ENCODE results near the gene STAU1. TPM values are rescaled to one million over a fixed set of nuclear protein-coding genes. Genes with fewer than 3 reads are reported as not detected.

STAU1 gene
- total and polyA plus RNA-seq, 2 of the 13 experiments (the other 11 are each of a cell fraction or from before 2014, with no cell fraction given) = 119 to 133 TPM

- TF ChIP-seq, protein P1, sequence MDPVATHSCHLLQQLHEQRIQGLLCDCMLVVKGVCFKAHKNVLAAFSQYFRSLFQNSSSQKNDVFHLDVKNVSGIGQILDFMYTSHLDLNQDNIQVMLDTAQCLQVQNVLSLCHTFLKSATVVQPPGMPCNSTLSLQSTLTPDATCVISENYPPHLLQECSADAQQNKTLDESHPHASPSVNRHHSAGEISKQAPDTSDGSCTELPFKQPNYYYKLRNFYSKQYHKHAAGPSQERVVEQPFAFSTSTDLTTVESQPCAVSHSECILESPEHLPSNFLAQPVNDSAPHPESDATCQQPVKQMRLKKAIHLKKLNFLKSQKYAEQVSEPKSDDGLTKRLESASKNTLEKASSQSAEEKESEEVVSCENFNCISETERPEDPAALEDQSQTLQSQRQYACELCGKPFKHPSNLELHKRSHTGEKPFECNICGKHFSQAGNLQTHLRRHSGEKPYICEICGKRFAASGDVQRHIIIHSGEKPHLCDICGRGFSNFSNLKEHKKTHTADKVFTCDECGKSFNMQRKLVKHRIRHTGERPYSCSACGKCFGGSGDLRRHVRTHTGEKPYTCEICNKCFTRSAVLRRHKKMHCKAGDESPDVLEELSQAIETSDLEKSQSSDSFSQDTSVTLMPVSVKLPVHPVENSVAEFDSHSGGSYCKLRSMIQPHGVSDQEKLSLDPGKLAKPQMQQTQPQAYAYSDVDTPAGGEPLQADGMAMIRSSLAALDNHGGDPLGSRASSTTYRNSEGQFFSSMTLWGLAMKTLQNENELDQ (CRISPR knock-in tag; IDR thresholded peaks at IDR 0.05; ENCODE audit: borderline replicate concordance) = peak; percentile 59; the same call in 1 of the 2 replicates
- TF ChIP-seq ZNF556 (CRISPR knock-in tag; IDR thresholded peaks at IDR 0.05; ENCODE audit: borderline replicate concordance) = peak; percentile 81; the same call in 1 of the 2 replicates
- TF ChIP-seq CCAR2 (optimal IDR thresholded peaks at IDR 0.05; ENCODE audit: low read depth, low read length) = peak; percentile 68
- TF ChIP-seq ZNF644 (CRISPR knock-in tag; IDR thresholded peaks at IDR 0.05; ENCODE audit: low read depth) = peak; percentile 88
- no peak for TF ChIP-seq CREB1 (IDR thresholded peaks at IDR 0.05)
- TF ChIP-seq CREB1 (CRISPR knock-in tag; IDR thresholded peaks at IDR 0.05) = 0 out of 2 replicates have a peak, but pooled peaks have one; percentile 20
- TF ChIP-seq RELA (CRISPR knock-in tag; IDR thresholded peaks at IDR 0.05) = peak; percentile 62; the same call in 1 of the 2 replicates
- TF ChIP-seq SPEN (CRISPR knock-in tag; IDR thresholded peaks at IDR 0.05; ENCODE audit: low read depth) = 0 out of 2 replicates have a peak, but pooled peaks have one; percentile 36
- TF ChIP-seq REPIN1 (CRISPR knock-in tag; IDR thresholded peaks at IDR 0.05; ENCODE audit: borderline replicate concordance, low read depth) = peak; percentile 30; the same call in 1 of the 2 replicates
- TF ChIP-seq CBX5 (CRISPR knock-in tag; IDR thresholded peaks at IDR 0.05; ENCODE audit: borderline replicate concordance) = peak; percentile 79; the same call in 1 of the 2 replicates
- peak; percentile 91; the same call in 1 of the 2 replicates for TF ChIP-seq ZNF124 (CRISPR knock-in tag; IDR thresholded peaks at IDR 0.05)
- TF ChIP-seq ATF7-NPFF (CRISPR knock-in tag; IDR thresholded peaks at IDR 0.05; ENCODE audit: low read depth) = peak; percentile 49; the same call in 1 of the 2 replicates
- peak; percentile 29; the same call in 1 of the 2 replicates for TF ChIP-seq ZSCAN31 (CRISPR knock-in tag; IDR thresholded peaks at IDR 0.05; ENCODE audit: low read depth)
- TF ChIP-seq, protein P2, sequence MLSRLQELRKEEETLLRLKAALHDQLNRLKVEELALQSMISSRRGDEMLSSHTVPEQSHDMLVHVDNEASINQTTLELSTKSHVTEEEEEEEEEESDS (CRISPR knock-in tag; IDR thresholded peaks at IDR 0.05; ENCODE audit: borderline replicate concordance) = no peak
- TF ChIP-seq ZNF605 (CRISPR knock-in tag; IDR thresholded peaks at IDR 0.05) = peak; percentile 80
- TF ChIP-seq RCOR2 (CRISPR knock-in tag; IDR thresholded peaks at IDR 0.05) = peak; percentile 67; the same call in 1 of the 2 replicates
- TF ChIP-seq ZBTB33 (CRISPR knock-in tag; IDR thresholded peaks at IDR 0.05) = peak; percentile 79
- peak; percentile 50 for TF ChIP-seq ZEB1 (IDR thresholded peaks at IDR 0.05; ENCODE audit: insufficient replicate concordance, low read depth)
- peak; percentile 61 for TF ChIP-seq U2AF1 (optimal IDR thresholded peaks at IDR 0.05; ENCODE audit: low read depth, low read length)
- TF ChIP-seq FOXA3 (CRISPR knock-in tag; IDR thresholded peaks at IDR 0.05) = peak; percentile 62
- no peak for TF ChIP-seq ZUFSP (CRISPR knock-in tag; IDR thresholded peaks at IDR 0.05; ENCODE audit: borderline replicate concordance)
- TF ChIP-seq ZNF350 (CRISPR knock-in tag; IDR thresholded peaks at IDR 0.05; ENCODE audit: borderline replicate concordance, low read depth) = peak; percentile 37; the same call in 1 of the 2 replicates
- TF ChIP-seq TCF7L2 (IDR thresholded peaks at IDR 0.05; ENCODE audit: low read depth, low read length) = no peak
- peak; percentile 28; the same call in 1 of the 2 replicates for TF ChIP-seq SP5 (CRISPR knock-in tag; IDR thresholded peaks at IDR 0.05; ENCODE audit: borderline replicate concordance, low read depth)
- TF ChIP-seq GZF1 (CRISPR knock-in tag; IDR thresholded peaks at IDR 0.05) = peak; percentile 57; the same call in 1 of the 2 replicates
Measured at GRCh38 chr20:49216991-49217578, 29.0 kb upstream of the STAU1 start (continued).
